Measurements from ENCODE around the gene ERLEC1.

- TF ChIP-seq FOXS1 (CRISPR knock-in tag; IDR thresholded peaks at IDR 0.05) (no peak), EP300 (IDR thresholded peaks at IDR 0.05) (no peak), BHLHE40 (IDR thresholded peaks at IDR 0.05; ENCODE audit: low read depth, low read length) (no peak), E2F6 (IDR thresholded peaks at IDR 0.05; ENCODE audit: borderline replicate concordance, low read depth) (no peak), CTCF (IDR thresholded peaks at IDR 0.05) (no peak)
Measured at GRCh38 chr2:53813151-53813550, 26.3 kb downstream of the ERLEC1 start.
